Left ventricle myocardium superior (tissue), 1 donor: Measurements from ENCODE around the gene ZMIZ1. TPM values are rescaled to one million over a fixed set of nuclear protein-coding genes. Genes with fewer than 3 reads are reported as not detected.

Experiments
- ATAC-seq: fragments of 200-7000 bp; cut with Tn5 transposase; one replicate; pipeline ENCODE4 v1.9.1; 2020; ENCODE audit warnings: mild to moderate bottlenecking, moderate library complexity
- DNase-seq: peaks from one replicate; pipeline ENCODE4 v3.0.0-alpha.2; 2020
- intact Hi-C: fragments of 100-400 bp; cut with micrococcal nuclease; formaldehyde crosslinking; loops from one replicate; pipeline ENCODE4 v1.11.0; 2022
- long read RNA-seq: library from polyadenylated mRNA; unstranded; transcript quantifications from one replicate; pipeline ENCODE4 v2.0.0, GENCODE V29; 2021
- total RNA-seq: library from RNA; stranded (reverse); fragmentation: NEBNext Ultra II Directional; extraction: Animal tissue kit (Norgen Biotek cat#: 25700); gene quantifications from one replicate; pipeline ENCODE4 v1.2.1, GENCODE V29; 2021
- donor health status: DM: no; HTN: yes; CAD: no; lungs with severe emphysema.

Gene ZMIZ1
- 49.5 TPM for total RNA-seq
- long read RNA-seq, partial matches to known transcripts: 5 of 80 reads
- long read RNA-seq, other reads (novel, unspliced or antisense): 75 of 80 reads

GRCh38 chr10:79068562-79069324 lies at the start of gene ZMIZ1:
Gene ZMIZ1, plus strand, starts transcription at chr10:79068966. Its CDS starts 132,667 bp downstream, at chr10:79201633.
- DNase-seq (peak; percentile 93), ATAC-seq (peak; percentile 39)
- intact Hi-C loops: loop anchor here (10.0 kb wide), 1 partner anchor 94 kb away; no protein-coding TSS in a partner anchor

- ATAC-seq (no peak), DNase-seq (no peak)
- intact Hi-C loops: no loop called here
These were observed 49.2 kb upstream of the ZMIZ1 start for GRCh38 chr10:79019441-79020014.

- ATAC-seq: peak; percentile 50
- intact Hi-C loops: no loop called here
- peak; percentile 63 for DNase-seq
These were observed 48.7 kb upstream of the ZMIZ1 start for GRCh38 chr10:79020015-79020491.

GRCh38 chr10:79020605-79021004 lies 48.2 kb upstream of the ZMIZ1 start:
- intact Hi-C loops: no loop called here
- no peak for DNase-seq
- ATAC-seq: no peak

- ATAC-seq: no peak
- intact Hi-C loops: no loop called here
- no peak for DNase-seq
These were observed 47.3 kb upstream of the ZMIZ1 start for GRCh38 chr10:79021331-79021907.

- no peak for ATAC-seq
- DNase-seq: no peak
- intact Hi-C loops: no loop called here
These were observed 46.7 kb upstream of the ZMIZ1 start for GRCh38 chr10:79021948-79022499.

GRCh38 chr10:79022565-79023230 lies 46.1 kb upstream of the ZMIZ1 start:
- intact Hi-C loops: no loop called here
- peak; percentile 71 for ATAC-seq

GRCh38 chr10:79023240-79024162 lies 45.3 kb upstream of the ZMIZ1 start:
- intact Hi-C loops: no loop called here
- DNase-seq: peak; percentile 66
- peak; percentile 81 for ATAC-seq

More at GRCh38 chr10:79022565-79023230, 46.1 kb upstream of the ZMIZ1 start:
- peak; percentile 76 for DNase-seq

- DNase-seq: no peak
- intact Hi-C loops: no loop called here
These were observed 44.5 kb upstream of the ZMIZ1 start for GRCh38 chr10:79024296-79024695.

GRCh38 chr10:79024720-79025198 lies 44.0 kb upstream of the ZMIZ1 start:
- intact Hi-C loops: no loop called here
- DNase-seq (no peak), ATAC-seq (no peak)

More at GRCh38 chr10:79024296-79024695, 44.5 kb upstream of the ZMIZ1 start:
- ATAC-seq: no peak

GRCh38 chr10:79025199-79025832 lies 43.5 kb upstream of the ZMIZ1 start:
- DNase-seq: peak; percentile 41
- ATAC-seq: peak; percentile 28
- intact Hi-C loops: no loop called here

GRCh38 chr10:79026341-79026761 lies 42.4 kb upstream of the ZMIZ1 start:
- intact Hi-C loops: no loop called here
- no peak for DNase-seq
- no peak for ATAC-seq

GRCh38 chr10:79026806-79027146 lies 42.0 kb upstream of the ZMIZ1 start:
- ATAC-seq: no peak
- intact Hi-C loops: no loop called here
- no peak for DNase-seq

GRCh38 chr10:79027147-79028055 lies 41.4 kb upstream of the ZMIZ1 start:
- ATAC-seq (no peak), DNase-seq (no peak)
- intact Hi-C loops: no loop called here

- intact Hi-C loops: no loop called here
- ATAC-seq (no peak), DNase-seq (no peak)
These were observed 40.7 kb upstream of the ZMIZ1 start for GRCh38 chr10:79028056-79028430.

GRCh38 chr10:79028451-79029010 lies 40.2 kb upstream of the ZMIZ1 start:
- DNase-seq (no peak), ATAC-seq (no peak)
- intact Hi-C loops: no loop called here
